GM18511 (cell line): Measurements from ENCODE around the gene AHCYL2.
"Not testable (repeated sequence)": the region's sequence is repeated elsewhere in the genome, so short reads cannot be mapped to it uniquely, and the experiment has no call there.

ENCODE experiments used
- ATAC-seq: cut with Tn5 transposase; IDR thresholded peaks from one replicate; pipeline ENCODE4 v1.9.1; 2021; ENCODE audit warnings: mild to moderate bottlenecking, moderate library complexity; ENCODE audit not compliant: unreplicated experiment

AHCYL2 gene

DNA sequence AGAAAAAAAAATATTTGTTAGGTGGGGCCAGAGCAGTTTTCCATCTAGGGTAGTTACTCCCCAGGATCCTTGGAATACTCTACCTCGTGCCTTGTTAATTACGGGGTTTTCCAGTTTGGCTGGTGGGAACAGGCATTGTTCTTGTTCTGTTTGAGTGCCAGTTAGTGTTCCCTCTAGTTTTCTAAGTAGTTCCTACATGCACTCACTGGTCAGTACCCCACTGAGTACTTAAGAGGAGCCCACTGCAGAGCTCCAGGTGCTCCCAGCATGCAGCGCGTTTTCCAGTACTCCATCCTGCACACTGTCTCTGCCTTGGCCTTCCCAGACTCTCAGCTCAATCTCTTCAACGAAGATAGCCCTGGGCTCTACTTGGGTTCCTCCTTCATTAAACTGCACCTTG lies 58.0 kb downstream of the AHCYL2 start:
- no peak for ATAC-seq

DNA sequence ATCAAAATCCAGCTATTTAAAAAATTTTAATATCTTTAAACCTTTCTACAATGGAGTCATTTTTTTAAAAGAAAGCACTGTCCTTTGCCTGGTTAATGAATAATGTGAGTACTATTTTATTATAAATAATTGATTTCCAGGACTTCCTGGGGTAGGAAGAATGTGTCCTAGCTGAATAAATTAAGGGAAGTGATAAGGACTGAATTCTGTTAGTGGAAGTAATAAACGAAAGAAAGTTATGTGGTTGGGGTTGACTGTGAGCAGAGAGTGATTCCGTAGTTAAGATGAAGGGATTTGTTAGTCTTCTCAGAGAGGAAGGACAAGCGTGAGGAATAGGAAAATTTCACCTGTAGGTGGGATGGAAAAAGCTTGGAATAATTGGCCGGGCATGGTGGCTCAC lies 59.1 kb downstream of the AHCYL2 start:
- no peak for ATAC-seq

DNA sequence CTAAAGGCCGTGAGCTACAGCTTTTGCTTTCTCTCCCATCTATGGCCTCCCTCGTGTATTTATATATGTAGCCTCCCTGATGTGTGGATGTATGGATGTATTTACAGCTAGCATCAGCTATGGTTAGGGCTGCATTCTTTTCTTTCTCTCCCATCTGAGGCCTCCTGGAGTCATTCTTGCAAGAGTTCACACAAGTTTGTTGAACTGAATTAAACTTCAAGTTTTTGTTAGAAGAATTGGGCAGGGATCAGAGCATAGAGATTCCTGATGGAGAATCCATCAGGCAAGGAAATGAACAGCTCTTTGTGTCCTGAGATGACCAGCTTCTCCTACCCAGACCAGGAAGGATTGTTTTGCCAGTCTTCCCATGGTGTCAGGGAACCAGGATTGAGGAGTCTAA lies 60.3 kb downstream of the AHCYL2 start:
- no peak for ATAC-seq

DNA sequence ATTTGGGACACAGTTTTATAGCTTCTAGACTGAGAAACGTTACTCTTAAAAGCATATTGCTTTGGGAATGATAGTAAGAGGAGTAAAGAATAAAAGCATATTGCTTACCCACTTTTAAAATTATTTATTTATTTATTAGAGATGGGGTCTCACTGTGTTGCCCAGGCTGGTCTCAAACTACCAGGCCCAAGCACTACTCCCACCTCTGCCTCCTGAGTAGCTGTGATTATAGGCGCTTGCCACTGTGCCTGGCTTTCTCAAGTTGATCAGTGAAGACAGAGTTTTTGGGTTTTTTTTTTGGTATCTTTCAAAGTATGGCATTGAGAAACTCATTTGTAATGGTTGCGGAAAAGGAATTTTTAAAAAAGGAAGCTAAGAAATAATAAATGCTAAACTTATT lies 68.0 kb downstream of the AHCYL2 start:
- ATAC-seq = no peak

DNA sequence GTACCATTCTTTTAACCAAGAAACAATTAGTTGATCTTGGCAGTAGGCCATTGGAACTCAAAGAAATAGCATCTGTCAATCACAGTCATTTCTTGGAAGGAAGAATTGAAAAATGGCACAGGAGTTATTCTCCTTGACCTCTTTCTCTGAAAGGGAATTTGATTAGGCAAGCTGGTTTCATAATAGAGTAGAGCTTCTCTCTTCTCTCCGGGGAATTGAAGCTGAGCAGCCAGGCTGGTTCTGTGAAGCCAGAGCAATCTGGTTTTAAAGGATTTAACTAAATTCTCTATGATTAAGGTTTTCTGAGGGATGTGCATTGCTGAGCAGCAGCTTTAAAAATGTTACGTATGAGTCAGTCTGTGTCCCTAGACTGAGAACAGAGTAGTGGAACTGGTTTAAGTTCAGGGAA lies 70.2 kb downstream of the AHCYL2 start:
- ATAC-seq = no peak

DNA sequence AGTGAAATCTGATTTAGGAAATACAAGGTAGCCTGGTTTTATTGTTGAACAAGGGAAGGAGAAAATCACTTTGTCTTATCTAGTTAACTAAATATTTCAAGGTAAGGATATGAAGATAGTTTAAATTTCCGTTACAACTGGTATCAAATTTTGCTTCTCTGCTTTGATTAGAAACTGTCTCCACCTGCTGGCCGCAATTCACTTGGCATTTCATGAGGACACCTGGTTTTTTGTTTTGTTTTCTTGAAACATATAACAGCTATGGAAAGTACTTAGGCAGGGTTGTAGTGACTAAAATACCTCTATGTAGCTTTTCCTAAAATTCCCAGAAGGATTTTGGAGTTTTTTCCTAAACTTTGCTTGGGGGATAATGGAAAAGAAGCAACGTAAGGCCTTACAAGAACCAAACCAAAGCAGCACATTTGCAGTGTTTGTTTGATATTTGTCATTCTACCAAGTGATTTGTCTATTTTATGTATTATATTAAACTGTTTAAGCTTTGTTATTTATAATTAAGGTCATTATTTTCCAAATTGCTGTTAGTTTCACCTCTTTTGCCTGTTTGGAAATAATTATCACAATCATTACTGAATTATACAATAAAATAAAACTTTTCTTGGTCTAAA lies 73.6 kb downstream of the AHCYL2 start:
- no peak for ATAC-seq

DNA sequence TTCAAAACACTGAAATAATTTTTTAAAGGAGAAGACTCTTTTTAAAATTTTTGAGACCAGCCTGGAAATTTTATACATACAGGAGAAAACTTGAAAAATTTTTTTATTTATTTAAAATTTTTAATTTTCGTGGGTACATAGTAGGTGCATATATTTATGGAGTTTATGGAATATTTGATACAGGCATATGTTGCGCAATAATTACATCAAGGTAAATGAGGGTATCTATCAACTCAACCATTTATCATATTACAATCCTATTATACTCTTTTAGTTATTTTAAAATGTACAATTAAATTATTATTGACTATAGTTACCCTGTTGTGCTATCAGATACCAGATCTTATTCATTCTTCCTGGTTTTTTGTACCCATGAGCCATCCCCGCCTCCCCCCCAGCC lies 75.1 kb downstream of the AHCYL2 start:
- ATAC-seq = no peak

DNA sequence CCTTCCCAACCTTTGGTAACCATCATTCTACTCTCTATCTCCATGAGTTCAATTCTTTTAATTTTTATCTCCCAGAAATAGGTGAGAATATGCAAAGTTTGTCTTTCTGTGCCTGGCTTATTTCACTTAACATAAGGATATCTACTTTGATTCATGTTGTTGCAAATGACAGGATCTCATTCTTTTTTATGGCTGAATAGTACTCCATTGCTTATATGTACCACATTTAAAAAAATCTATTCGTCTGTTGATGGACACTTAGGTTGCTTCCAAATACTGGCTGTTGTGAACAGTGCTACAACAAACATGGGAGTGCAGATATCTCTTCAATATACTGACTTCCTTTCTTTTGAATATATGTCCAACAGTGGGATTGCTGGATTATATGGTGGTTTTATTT lies 75.5 kb downstream of the AHCYL2 start:
- ATAC-seq = not testable (repeated sequence)

DNA sequence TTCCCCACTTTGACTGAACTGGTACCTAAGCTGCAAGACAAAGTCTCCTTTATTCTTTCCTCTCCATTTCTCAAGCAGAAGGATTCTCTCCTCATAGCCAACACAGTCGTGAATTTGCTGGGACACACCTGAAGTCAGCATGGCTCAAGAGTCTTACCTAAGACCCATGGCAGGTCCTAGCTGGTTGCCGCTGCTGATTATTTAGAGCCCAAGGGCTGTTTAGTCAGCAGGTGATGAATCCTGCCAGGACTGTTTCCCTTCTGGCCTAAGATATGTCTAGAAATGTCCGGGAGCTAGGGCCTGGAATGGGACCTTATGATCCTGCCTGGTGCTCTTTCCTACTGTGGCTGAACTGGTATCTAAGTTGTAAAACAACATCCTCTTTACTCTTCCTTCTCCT lies 82.8 kb downstream of the AHCYL2 start:
- ATAC-seq = no peak

DNA sequence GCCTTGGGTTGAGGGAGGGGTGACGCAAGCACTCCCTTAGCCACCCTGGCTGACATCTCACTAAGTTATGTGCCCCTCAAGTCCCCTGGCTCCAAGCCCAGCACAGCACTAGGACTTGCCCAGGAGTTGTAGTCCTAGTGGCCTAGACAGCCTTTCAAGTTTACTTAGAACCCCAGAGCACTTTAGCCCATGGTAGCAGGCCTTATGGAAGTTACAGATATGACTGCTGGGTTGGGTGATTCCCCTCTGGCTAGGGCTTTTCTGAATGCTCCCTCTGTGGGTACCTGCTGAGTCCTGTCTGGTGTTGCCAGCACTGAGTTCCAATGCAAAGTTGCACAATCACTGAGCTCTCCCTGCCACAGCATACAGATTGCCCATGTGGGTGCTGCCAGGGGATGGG lies 83.2 kb downstream of the AHCYL2 start:
- ATAC-seq = no peak

DNA sequence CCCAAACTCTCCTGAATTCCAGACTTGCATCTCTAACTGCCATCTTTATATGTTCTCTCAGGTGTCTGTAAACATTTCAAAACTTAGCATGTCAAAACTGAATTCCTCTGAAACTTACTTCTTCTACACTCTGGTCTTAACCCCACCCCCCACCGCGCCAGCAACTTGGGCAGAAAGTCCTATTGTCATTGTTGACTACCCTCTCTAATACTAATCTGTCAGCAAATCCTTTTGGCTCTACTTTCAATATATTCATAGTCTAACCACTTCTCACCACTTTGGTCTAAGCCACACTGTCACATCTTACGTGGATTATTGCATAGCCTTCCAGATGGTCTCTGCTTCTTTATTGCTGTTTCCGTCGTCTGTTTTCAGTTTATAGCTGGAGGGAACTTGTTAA lies 86.6 kb downstream of the AHCYL2 start:
- no peak for ATAC-seq

DNA sequence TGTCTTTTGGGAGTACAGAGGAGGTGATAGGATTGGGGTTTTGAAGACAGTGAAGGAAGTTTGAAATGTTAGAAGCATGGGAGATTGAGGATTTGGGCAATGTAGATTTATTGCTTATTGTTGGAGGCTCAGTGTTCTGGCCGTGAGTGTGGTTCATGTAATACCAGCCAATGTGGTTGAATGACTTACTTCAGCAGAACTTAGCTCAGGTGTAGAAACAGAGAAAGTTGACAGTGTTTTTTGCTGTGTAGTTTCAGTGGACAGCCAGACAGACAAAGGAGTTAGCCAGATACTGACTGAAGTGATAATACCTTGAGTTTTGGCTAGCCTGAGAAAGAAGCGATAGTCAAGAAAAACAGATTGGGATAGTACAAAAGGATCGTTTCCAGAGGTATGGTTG lies 88.5 kb downstream of the AHCYL2 start:
- ATAC-seq = no peak

DNA sequence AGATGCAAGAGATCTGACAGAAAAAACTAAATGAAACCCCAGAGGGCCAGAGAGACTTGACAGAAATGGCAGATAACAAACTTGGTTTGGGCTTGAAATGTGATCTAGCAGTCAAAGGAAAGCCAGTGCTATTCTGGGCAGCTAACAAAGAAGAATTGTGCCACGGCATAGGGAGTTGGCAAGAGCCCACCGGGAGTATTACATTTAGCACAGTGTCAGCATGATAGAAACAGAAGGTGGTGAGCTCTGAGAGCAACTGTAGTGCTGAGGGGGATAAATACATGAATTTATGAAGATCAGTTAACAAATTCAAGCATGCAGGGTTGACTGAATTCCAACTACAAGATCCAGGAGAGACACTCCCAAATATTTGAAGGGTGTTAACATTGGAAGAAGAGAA lies 91.1 kb downstream of the AHCYL2 start:
- no peak for ATAC-seq

DNA sequence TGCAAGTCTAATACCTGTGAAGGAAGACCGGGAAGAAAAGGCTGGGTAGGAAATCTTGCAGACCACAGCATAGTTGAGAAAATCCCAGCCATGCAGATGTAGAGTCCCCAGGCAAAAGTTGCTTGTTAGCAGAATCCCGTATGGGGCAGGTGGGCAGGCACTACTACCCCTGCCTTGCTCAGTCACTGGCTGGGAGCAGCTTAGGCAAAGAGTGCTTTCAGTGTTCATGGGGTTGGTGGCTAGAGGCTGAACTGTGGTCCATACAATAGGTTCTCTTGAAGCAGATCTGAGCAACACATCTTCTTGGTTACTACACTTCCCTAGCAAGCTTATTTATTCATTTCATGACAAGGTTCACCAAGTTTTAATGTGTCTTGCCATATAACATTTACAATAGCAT lies 92.6 kb downstream of the AHCYL2 start:
- no peak for ATAC-seq

DNA sequence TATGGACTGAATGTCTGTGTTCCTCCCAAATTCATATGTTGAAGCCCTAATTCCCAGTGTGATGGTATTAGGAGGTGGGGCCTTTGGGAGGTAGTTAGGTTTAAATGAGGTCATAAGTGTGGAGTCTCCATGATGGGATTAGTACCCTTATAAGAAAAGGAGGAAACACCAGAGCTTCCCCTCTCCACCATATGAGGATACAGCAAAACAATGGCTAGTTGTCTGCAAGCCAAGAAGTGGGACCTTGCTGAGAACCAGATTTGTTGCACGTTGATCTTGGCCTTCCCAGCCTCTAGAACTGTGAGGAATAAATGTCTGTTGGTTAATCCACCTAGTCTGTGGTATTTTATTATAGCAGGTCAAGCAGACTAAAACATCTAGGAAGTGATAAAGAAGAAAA lies 102.2 kb downstream of the AHCYL2 start:
- no peak for ATAC-seq

DNA sequence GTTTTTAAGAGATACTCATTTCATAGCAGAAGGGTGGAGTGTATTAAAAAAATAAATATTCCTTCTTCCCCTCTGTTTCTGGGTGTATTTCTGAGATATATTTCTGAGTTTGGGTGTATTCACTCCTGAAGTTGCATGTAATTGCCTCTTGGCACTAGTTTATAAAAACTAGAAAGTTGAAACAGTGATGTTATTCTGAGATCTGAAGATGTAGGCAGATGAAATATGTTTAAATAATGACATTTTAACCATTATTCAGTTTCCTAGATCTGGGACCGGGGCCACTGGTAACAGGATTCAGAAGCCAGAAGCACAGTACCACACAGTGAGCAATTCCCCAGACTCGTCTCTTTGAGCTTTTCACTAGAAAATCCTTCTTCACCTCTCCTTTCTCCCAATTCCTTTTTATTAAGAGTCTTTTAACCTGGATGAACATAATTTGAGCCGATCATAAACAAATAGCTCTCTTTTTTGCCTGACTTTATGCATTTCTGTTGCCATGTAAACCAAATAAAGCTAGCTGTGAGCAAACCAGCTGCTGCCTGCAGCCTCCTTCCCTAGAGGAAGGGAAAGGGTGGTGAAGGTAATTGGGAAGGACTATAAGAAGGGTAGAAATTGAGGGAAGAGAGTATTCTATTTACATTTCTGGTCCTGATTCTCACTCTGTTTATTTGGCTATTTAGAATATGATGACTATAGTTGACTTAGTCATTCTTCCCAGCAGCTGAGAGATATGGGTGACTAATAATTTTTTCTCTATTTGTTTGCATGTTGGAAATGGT lies 107.6 kb downstream of the AHCYL2 start:
- no peak for ATAC-seq

DNA sequence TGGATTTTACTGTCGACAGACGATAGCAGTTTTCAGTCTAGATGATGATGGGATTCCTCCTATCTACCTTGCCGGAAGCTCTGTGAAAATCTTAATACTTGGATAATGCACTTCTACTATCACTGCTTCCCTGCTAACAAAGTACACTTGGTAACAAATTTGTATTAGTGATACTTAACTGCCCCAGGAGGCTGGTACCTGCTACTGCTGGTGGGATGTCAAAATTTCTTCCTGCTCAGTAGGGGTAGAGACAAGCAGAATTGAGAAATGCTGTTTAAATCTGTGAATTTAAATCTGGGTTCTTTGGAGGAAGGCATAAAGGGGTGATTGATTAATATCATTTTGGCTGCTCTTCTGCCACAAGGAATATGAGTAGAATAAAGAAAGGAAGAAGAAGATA lies 109.6 kb downstream of the AHCYL2 start:
- ATAC-seq = no peak

DNA sequence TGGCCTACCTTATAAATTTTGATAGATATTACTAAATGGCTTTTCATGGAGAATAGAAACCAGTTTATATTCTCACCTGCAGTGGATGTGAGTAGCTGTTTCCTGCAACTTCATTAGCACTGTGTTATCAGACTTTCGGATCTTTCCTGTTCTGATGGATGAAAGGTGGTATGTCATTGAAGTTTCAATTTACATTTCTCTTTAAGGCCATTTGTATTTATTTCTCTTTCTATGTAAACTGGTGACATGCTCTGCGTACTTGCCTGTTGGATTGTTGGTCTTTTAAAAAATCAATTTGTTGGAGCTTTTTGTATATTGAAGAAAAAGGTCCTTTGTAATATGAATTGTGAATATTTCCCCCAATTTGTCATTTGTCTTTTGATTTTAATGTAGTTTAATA lies 113.6 kb downstream of the AHCYL2 start:
- ATAC-seq = no peak

DNA sequence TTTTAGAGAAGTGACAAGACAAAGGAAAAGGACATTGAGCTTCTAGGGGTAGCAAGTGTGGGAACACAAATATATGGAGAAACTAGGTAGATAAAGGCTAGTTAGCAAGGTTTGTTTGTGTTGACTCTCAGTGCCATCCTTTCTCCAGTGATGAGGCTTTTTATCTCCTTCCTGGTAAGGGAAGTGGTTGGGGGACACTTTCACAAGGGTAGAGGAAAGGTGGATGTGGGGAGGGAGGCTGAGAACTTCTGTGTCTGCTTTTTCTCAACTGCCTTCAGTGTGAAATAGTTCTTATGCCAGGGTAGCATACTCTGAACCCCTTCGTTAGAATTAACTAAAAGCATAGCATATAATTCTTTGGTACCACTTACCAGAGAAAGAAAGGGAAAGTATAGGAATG lies 116.4 kb downstream of the AHCYL2 start:
- ATAC-seq = no peak

DNA sequence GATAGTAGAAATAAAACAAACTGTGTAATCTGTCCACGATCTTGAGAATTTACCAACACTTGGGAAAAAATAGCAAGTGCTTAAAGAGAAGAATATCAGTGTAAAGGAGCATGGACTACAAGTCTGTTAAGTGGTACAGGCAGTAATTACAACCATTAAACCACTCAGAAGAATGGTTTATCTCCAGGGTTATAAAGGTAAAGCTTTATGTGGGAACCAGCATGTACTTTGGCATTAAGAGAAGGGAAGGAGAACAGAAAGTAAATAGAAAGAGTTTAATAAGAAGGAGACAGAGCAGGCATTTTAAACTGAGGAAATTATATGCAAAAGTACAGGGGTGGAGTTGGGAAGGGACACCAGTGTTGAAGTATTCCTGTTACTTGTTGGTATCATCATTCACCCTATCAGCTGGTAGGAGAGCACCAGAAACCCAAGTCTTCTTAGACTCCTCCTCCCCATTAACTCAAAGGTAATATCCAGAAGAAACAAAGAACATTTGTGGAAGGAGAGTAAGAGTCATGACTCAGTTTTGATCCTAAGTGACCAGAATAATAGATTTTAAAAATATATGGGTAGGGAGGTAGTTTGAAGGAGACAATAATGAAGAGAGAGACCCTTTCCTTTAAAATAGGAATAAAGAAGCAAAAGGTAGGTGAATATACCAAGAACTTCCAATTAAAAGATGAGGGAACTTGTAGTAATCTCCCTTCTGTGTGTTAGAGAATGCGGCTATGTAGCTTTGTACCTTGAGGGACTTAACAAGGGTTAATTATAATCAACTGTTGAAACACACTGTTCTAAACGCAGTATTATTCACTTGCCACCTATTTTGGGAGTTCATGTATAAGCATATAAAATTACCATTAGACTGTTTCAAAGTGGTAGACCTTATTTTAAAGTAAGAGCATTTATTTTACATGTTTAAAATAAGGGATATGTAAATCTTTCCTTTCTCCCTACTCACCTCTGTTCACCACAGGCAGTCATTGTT lies 117.3 kb downstream of the AHCYL2 start:
- no peak for ATAC-seq

DNA sequence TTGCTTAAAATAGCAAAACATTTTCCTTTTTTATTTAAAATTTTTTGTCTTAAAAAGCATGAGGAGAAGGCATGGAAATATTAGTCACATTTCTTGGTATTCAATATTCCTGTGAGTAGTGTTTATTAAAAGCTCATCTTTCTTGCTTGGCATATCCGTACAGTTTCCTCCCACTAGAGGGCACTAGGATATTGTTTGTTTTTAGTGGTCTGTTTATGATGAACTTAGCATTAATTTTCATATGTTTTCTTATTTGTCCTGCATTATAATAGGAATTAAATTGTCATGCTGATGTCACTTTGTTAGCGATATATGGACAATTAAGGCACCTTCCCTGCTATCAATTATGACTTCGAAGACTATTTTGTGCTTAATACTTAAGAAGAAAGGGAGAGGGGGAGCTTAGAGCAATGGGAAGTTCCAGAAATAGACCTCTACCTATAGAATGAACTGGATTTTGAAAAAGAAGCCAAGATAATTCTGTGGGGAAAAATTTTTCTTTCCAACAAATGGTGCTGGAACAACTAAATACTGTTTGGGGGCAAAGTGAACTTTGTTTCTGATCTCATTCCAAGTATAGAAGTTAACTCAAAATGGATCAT lies 118.4 kb downstream of the AHCYL2 start:
- no peak for ATAC-seq
